SK-N-SH (cell line): Measurements from ENCODE around the gene TGFB2. TPM values are rescaled to one million over a fixed set of nuclear protein-coding genes. Genes with fewer than 3 reads are reported as not detected.

ENCODE experiments used
- CTCF ChIA-PET: fragments of 300-600, 350-600 bp; formaldehyde crosslinking; extraction: SDS; loops from one replicate; lab custom pipeline; 2021; lab: Yijun Ruan, JAX
- POLR2A ChIA-PET: fragments of 350-600 bp; sonication (Branson Sonifier 250); formaldehyde crosslinking; extraction: SDS; loops from one replicate; lab custom pipeline; 2020; ENCODE audit warnings: antibody characterized with exemption, inconsistent platforms; lab: Yijun Ruan, JAX
- DNase-seq: peaks from one replicate; pipeline ENCODE4 v3.0.0; 2012
- H2AFZ ChIP-seq: fragments of 200-600 bp; sonication (generic); 2 replicates; pipeline ENCODE4 v1.8.1; 2016; ENCODE audit warnings: antibody characterized with exemption, mild to moderate bottlenecking, low read depth
- H3F3A ChIP-seq: fragments of 200-600 bp; sonication (generic); replicated peaks from 2 replicates; pipeline ENCODE3; 2016; ENCODE audit warnings: antibody characterized with exemption, mild to moderate bottlenecking; ENCODE audit not compliant: insufficient read depth
- H3K27ac ChIP-seq, 2 experiments: fragments of 200-500 bp in 1 of 2; fragments of 200-600 bp in 1 of 2; sonication (Bioruptor generic) in 1 of 2; sonication (generic), shearing (Covaris generic) in 1 of 2; 2 replicates each; pipeline versions ENCODE4 v1.5.1 to v1.6.1; 2014 to 2016; ENCODE audit warnings: low read depth in 2 of 2, inconsistent platforms in 1 of 2, low read length in 1 of 2, mild to moderate bottlenecking in 1 of 2, mixed read lengths in 1 of 2
- H3K27me3 ChIP-seq: fragments of 200-600 bp; sonication (generic), shearing (Covaris generic); 2 replicates; pipeline ENCODE4 v1.6.1; 2016; ENCODE audit warnings: mixed run types; ENCODE audit not compliant: insufficient read depth
- H3K36me3 ChIP-seq, 2 experiments: fragments of 200-500 bp in 1 of 2; fragments of 200-600 bp in 1 of 2; sonication (Bioruptor generic) in 1 of 2; sonication (generic) in 1 of 2; replicated peaks in 1 of 2; 2 replicates each; pipeline versions ENCODE3 to v1.5.1; 2014 to 2016; ENCODE audit warnings: low read length in 1 of 2, mild to moderate bottlenecking in 1 of 2; ENCODE audit not compliant: insufficient read depth in 2 of 2, control insufficient read depth in 1 of 2
- H3K4me1 ChIP-seq, 2 experiments: fragments of 200-500 bp in 1 of 2; fragments of 200-600 bp in 1 of 2; sonication (Bioruptor generic) in 1 of 2; sonication (generic), shearing (Covaris generic) in 1 of 2; 2 replicates each; pipeline versions ENCODE4 v1.5.1 to v1.6.1; 2014 to 2016; ENCODE audit warnings: low read depth in 1 of 2, low read length in 1 of 2, mixed run types in 1 of 2; ENCODE audit not compliant: insufficient read depth in 2 of 2, control insufficient read depth in 1 of 2
- H3K4me2 ChIP-seq: fragments of 200-600 bp; sonication (generic), shearing (Covaris generic); 2 replicates; pipeline ENCODE4 v1.6.1; 2017; ENCODE audit warnings: mixed run types
- H3K4me3 ChIP-seq, 2 experiments: fragments of 200-500 bp in 1 of 2; fragments of 200-600 bp in 1 of 2; sonication (Bioruptor generic) in 1 of 2; sonication (generic), shearing (Covaris generic) in 1 of 2; 2 replicates each; pipeline versions ENCODE4 v1.5.1 to v1.8.1; 2014 to 2016; ENCODE audit warnings: low read depth in 2 of 2, inconsistent platforms in 1 of 2, low read length in 1 of 2, mild to moderate bottlenecking in 1 of 2, mixed read lengths in 1 of 2, moderate library complexity in 1 of 2
- H3K79me2 ChIP-seq: fragments of 200-600 bp; sonication (generic); 2 replicates; pipeline ENCODE4 v1.8.1; 2017; ENCODE audit warnings: mild to moderate bottlenecking; ENCODE audit not compliant: insufficient read depth
- H3K9ac ChIP-seq: fragments of 200-600 bp; sonication (generic); 2 replicates; pipeline ENCODE4 v1.6.1; 2017; ENCODE audit warnings: mixed run types
- H3K9me2 ChIP-seq: fragments of 200-600 bp; sonication (generic); 2 replicates; pipeline ENCODE4 v1.6.1; 2017; ENCODE audit warnings: mixed run types
- H3K9me3 ChIP-seq: fragments of 200-600 bp; sonication (generic); 2 replicates; pipeline ENCODE4 v1.6.1; 2017; ENCODE audit warnings: mixed run types, mild to moderate bottlenecking, moderate library complexity
- H4K20me1 ChIP-seq: fragments of 200-600 bp; sonication (generic); 2 replicates; pipeline ENCODE4 v1.6.1; 2017; ENCODE audit warnings: mild to moderate bottlenecking, mixed run types; ENCODE audit not compliant: insufficient read depth
- EP300 ChIP-seq, 2 experiments: IDR thresholded peaks; 2 replicates each; pipeline versions ENCODE4 v1.4.0 to v1.6.1; 2012; ENCODE audit warnings: borderline replicate concordance in 1 of 2, low read depth in 1 of 2, low read length in 1 of 2
- FOSL2 ChIP-seq: IDR thresholded peaks from 2 replicates; pipeline ENCODE4 v1.4.0; 2012; ENCODE audit warnings: low read depth, mild to moderate bottlenecking, moderate library complexity, borderline replicate concordance
- FOXJ3 ChIP-seq: sonication (generic); formaldehyde crosslinking; IDR thresholded peaks from 2 replicates; pipeline ENCODE4 v1.5.1; 2020; ENCODE audit warnings: mild to moderate bottlenecking, missing genetic modification reagents
- GATA2 ChIP-seq: sonication (generic); formaldehyde crosslinking; IDR thresholded peaks from 2 replicates; pipeline ENCODE4 v1.5.0; 2020; ENCODE audit warnings: mild to moderate bottlenecking, missing genetic modification reagents
- IRF3 ChIP-seq: fragments of 150-350 bp; IDR thresholded peaks from 2 replicates; pipeline ENCODE4 v1.6.1; 2016; ENCODE audit warnings: mild to moderate bottlenecking, low read depth, low read length
- JUND ChIP-seq: IDR thresholded peaks from 2 replicates; pipeline ENCODE4 v1.4.0; 2012
- MAX ChIP-seq: IDR thresholded peaks from 2 replicates; pipeline ENCODE4 v1.4.0; 2012; ENCODE audit warnings: low read depth
- PBX3 ChIP-seq: IDR thresholded peaks from 2 replicates; pipeline ENCODE4; 2012
- POLR2AphosphoS5 ChIP-seq: IDR thresholded peaks from 2 replicates; pipeline ENCODE4 v1.6.1; 2012; ENCODE audit warnings: low read depth, low read length
- REST ChIP-seq: IDR thresholded peaks from 2 replicates; pipeline ENCODE4 v1.6.1; 2012; ENCODE audit warnings: mild to moderate bottlenecking, low read depth, low read length, moderate library complexity
- RXRA ChIP-seq: IDR thresholded peaks from 2 replicates; pipeline ENCODE4 v1.4.0; 2012; ENCODE audit warnings: low read depth, mild to moderate bottlenecking, borderline replicate concordance
- SMC3 ChIP-seq: IDR thresholded peaks from 2 replicates; pipeline ENCODE4 v1.6.1; 2012; ENCODE audit warnings: low read depth, low read length, improper control_type of control experiment
- TAF1 ChIP-seq: IDR thresholded peaks from 2 replicates; pipeline ENCODE4 v1.6.1; 2012; ENCODE audit warnings: low read depth, mild to moderate bottlenecking, low read length, moderate library complexity, borderline replicate concordance
- TEAD4 ChIP-seq: IDR thresholded peaks from 2 replicates; pipeline ENCODE4 v1.4.0; 2012; ENCODE audit warnings: mild to moderate bottlenecking, borderline replicate concordance; ENCODE audit not compliant: insufficient read depth
- USF2 ChIP-seq: fragments of 150-350 bp; IDR thresholded peaks from 2 replicates; pipeline ENCODE4 v1.6.1; 2017; ENCODE audit warnings: antibody characterized with exemption, low read length, low read depth, borderline replicate concordance
- WGBS: methylation state at CpG from one replicate; pipeline ENCODE4 v1.1.6; 2017; ENCODE audit warnings: low lambda C conversion rate; 5-methylcytosine and 5-hydroxymethylcytosine counted together
- polyA plus RNA-seq, 3 experiments: library from polyadenylated mRNA; depleted of rRNA; stranded (reverse); fragments of >200 nt; gene quantifications; 2 replicates each; pipeline ENCODE4 v1.2.3, GENCODE V29; 2012

The TGFB2 gene
- polyA plus RNA-seq, 1 of the 3 experiments (the other 2 are of a cell fraction): 2.4 TPM

- TF ChIP-seq REST (no peak), FOSL2 (peak; percentile 84), POLR2AphosphoS5 (peak; percentile 35; the same call in 1 of the 2 replicates), EP300 (IDR thresholded peaks at IDR 0.05; ENCODE audit: borderline replicate concordance in 1 of 2, low read depth in 1 of 2, low read length in 1 of 2) (peak in 1 of 2 experiments; percentile 45; a peak in 1 of 4 replicates), JUND (peak; percentile 73), IRF3 (no peak), MAX (peak; percentile 74)
Measured at GRCh38 chr1:218384581-218384993, 39.5 kb downstream of the TGFB2 start (continued).

GRCh38 chr1:218388591-218388990 lies 43.5 kb downstream of the TGFB2 start:
- TF ChIP-seq FOXJ3 (CRISPR knock-in tag): no peak
- TF ChIP-seq MAX: no peak
- no peak for TF ChIP-seq RXRA
- no peak for TF ChIP-seq GATA2 (CRISPR knock-in tag)
- TF ChIP-seq IRF3: no peak
- TF ChIP-seq PBX3: no peak
- TF ChIP-seq TEAD4: no peak
- TF ChIP-seq EP300 (IDR thresholded peaks at IDR 0.05; ENCODE audit: borderline replicate concordance in 1 of 2, low read depth in 1 of 2, low read length in 1 of 2): no peak
- no peak for TF ChIP-seq TAF1
- no peak for TF ChIP-seq FOSL2
- TF ChIP-seq SMC3: no peak
- no peak for TF ChIP-seq USF2
- Histone ChIP-seq H4K20me1 (no peaks in the 10 kb centered on the region), H2AFZ (no peak overlapping the region; the same call in 1 of the 2 replicates), H3K9ac (no peak overlapping the region), H3K36me3 (no peaks in the 10 kb centered on the region), H3K27me3 (no peaks in the 10 kb centered on the region), H3K4me2 (no peak overlapping the region), H3K4me1 (peaks cover 6 to 8% of the 10 kb centered on the region in 2 experiments; a peak in 3 of 4 replicates), H3K9me2 (no peaks in the 10 kb centered on the region), H3K9me3 (no peaks in the 10 kb centered on the region), H3K27ac (no peak overlapping the region), H3K79me2 (no peaks in the 10 kb centered on the region), H3F3A (no peaks in the 10 kb centered on the region), H3K4me3 (no peak overlapping the region)
- no peak for DNase-seq
- ChIA-PET POLR2A (no interaction called here), CTCF (interaction anchor here (0.8 kb wide), 1 partner anchor 136 kb away, joined by 3 read pairs; no protein-coding TSS in a partner anchor)
- 100% methylated on average over 8 of the region's 8 CpGs for WGBS
